Lower leg skin (tissue), 3 donors: ENCODE results near the gene MLYCD.

Source experiments
- POLR2A ChIP-seq, 2 donors: fragments of 450-650 bp; IDR thresholded peaks; one replicate each; pipeline ENCODE4 v1.6.1; 2016 to 2017; ENCODE audit warnings: antibody characterized with exemption in 2 of 2, mild to moderate bottlenecking in 1 of 2, moderate library complexity in 1 of 2
- TF ChIP-seq, protein P1 (sequence below), 3 donors: fragments of 450-650 bp; IDR thresholded peaks; one replicate each; pipeline ENCODE4 v1.5.1; 2016; ENCODE audit warnings: antibody characterized with exemption in 3 of 3, mild to moderate bottlenecking in 3 of 3, moderate library complexity in 2 of 3

DNA sequence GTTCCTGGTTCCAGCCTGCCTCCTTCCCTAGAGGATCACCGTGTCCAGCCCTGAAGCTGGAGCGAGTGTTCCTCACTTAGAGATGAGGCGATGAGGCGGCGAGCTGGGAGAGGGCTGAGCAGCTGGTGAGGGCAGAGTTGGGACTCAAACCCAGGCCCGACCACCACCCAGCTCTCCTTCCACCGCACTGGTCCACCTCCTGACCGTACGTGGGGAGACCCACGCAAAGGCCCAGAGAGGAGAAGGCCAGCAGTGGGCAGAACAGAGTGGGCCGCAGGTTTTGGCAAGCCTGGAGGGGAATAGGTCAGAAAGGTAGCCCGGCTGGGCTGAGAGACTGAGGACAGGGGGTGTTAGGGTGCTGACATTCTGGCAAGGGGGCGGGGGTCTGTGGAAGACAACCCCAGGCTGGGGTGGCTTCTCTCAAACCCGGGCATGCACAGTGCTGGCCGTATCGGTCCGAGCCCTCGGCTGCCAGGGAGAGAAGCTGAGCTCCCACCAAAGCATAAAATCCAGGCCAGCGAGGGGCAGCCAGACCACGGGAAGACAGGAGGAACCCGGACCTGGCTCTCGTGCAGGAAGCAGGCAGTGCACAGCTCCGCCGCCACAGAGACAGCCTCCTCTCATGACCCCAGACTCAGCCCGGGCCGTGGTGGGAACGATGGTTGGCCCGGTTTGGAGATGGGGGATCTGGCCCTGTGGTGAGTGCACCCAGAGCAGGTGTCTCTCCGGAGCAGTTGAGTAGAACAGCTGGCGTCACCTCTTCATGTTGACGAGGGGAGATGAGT is 24.9 kb downstream of the MLYCD start:
- TF ChIP-seq, protein P1, sequence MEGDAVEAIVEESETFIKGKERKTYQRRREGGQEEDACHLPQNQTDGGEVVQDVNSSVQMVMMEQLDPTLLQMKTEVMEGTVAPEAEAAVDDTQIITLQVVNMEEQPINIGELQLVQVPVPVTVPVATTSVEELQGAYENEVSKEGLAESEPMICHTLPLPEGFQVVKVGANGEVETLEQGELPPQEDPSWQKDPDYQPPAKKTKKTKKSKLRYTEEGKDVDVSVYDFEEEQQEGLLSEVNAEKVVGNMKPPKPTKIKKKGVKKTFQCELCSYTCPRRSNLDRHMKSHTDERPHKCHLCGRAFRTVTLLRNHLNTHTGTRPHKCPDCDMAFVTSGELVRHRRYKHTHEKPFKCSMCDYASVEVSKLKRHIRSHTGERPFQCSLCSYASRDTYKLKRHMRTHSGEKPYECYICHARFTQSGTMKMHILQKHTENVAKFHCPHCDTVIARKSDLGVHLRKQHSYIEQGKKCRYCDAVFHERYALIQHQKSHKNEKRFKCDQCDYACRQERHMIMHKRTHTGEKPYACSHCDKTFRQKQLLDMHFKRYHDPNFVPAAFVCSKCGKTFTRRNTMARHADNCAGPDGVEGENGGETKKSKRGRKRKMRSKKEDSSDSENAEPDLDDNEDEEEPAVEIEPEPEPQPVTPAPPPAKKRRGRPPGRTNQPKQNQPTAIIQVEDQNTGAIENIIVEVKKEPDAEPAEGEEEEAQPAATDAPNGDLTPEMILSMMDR (IDR thresholded peaks at IDR 0.05), result no peak
- TF ChIP-seq POLR2A (IDR thresholded peaks at IDR 0.05), result no peak
